ENCODE results near the gene PGA3. TPM values are rescaled to one million over a fixed set of nuclear protein-coding genes. Genes with fewer than 3 reads are reported as not detected.
"Not testable (repeated sequence)": the region's sequence is repeated elsewhere in the genome, so short reads cannot be mapped to it uniquely, and the experiment has no call there.

The PGA3 gene
- polyA plus RNA-seq, 1 experiment: not detected

- Histone ChIP-seq H3K36me3 (ENCODE audit: control insufficient read depth, insufficient read depth, low read length) (no peaks in the 10 kb centered on the region), H3K4me3 (ENCODE audit: low read depth, low read length) (no peak overlapping the region), H3K27me3 (ENCODE audit: control insufficient read depth, insufficient read depth, low read length) (peaks cover 10% of the 10 kb centered on the region)
- CTCF ChIA-PET: interaction anchor here (1.7 to 3.4 kb wide), 3 partner anchors 44 to 342 kb away, joined by 4 to 22 read pairs (median 10); partner anchors contain the start of gene CD6
- POLR2A ChIA-PET: no interaction called here
- no peak for DNase-seq (ENCODE audit: low read depth)
- no peak for TF ChIP-seq CTCF (IDR thresholded peaks at IDR 0.05; ENCODE audit: insufficient read depth, low read depth, low read length)
These were observed 30.4 kb upstream of the PGA3 start for GRCh38 chr11:61172888-61173287.

- Histone ChIP-seq H3K27me3 (ENCODE audit: control insufficient read depth, insufficient read depth, low read length) (peaks cover 10% of the 10 kb centered on the region), H3K36me3 (ENCODE audit: control insufficient read depth, insufficient read depth, low read length) (no peaks in the 10 kb centered on the region), H3K4me3 (ENCODE audit: low read depth, low read length) (no peak overlapping the region)
- ChIA-PET CTCF (interaction anchor here (0.6 to 3.4 kb wide), 10 partner anchors 14 to 342 kb away, joined by 3 to 22 read pairs (median 4); partner anchors contain the start of gene CD6), POLR2A (no interaction called here)
- TF ChIP-seq CTCF (IDR thresholded peaks at IDR 0.05; ENCODE audit: insufficient read depth, low read depth, low read length): peak; percentile 24
- DNase-seq (ENCODE audit: low read depth): no peak
These were observed 29.9 kb upstream of the PGA3 start for GRCh38 chr11:61173456-61173855.

- DNase-seq (ENCODE audit: low read depth): no peak
- peaks cover 10% of the 10 kb centered on the region for H3K27me3 ChIP-seq (ENCODE audit: control insufficient read depth, insufficient read depth, low read length)
- H3K4me3 ChIP-seq (ENCODE audit: low read depth, low read length): no peak overlapping the region
- CTCF ChIA-PET: interaction anchor here (0.6 to 3.4 kb wide), 11 partner anchors 10 to 343 kb away, joined by 3 to 22 read pairs (median 4); partner anchors contain the start of gene CD6
- no peaks in the 10 kb centered on the region for H3K36me3 ChIP-seq (ENCODE audit: control insufficient read depth, insufficient read depth, low read length)
- POLR2A ChIA-PET: no interaction called here
- TF ChIP-seq CTCF (IDR thresholded peaks at IDR 0.05; ENCODE audit: insufficient read depth, low read depth, low read length): no peak
These were observed 29.0 kb upstream of the PGA3 start for GRCh38 chr11:61174273-61174672.

- no peak for DNase-seq (ENCODE audit: low read depth)
- no peak for TF ChIP-seq CTCF (IDR thresholded peaks at IDR 0.05; ENCODE audit: insufficient read depth, low read depth, low read length)
- ChIA-PET CTCF (interaction anchor here (0.6 to 3.4 kb wide), 9 partner anchors 10 to 267 kb away, joined by 3 to 22 read pairs (median 4); partner anchors contain the start of gene CD6), POLR2A (no interaction called here)
- Histone ChIP-seq H3K4me3 (ENCODE audit: low read depth, low read length) (no peak overlapping the region), H3K36me3 (ENCODE audit: control insufficient read depth, insufficient read depth, low read length) (no peaks in the 10 kb centered on the region), H3K27me3 (ENCODE audit: control insufficient read depth, insufficient read depth, low read length) (peaks cover 8% of the 10 kb centered on the region)
These were observed 28.4 kb upstream of the PGA3 start for GRCh38 chr11:61174949-61175348.

GRCh38 chr11:61176446-61176845 lies 26.9 kb upstream of the PGA3 start:
- Histone ChIP-seq H3K27me3 (ENCODE audit: control insufficient read depth, insufficient read depth, low read length) (peaks cover 7% of the 10 kb centered on the region), H3K36me3 (ENCODE audit: control insufficient read depth, insufficient read depth, low read length) (no peaks in the 10 kb centered on the region), H3K4me3 (ENCODE audit: low read depth, low read length) (no peak overlapping the region)
- POLR2A ChIA-PET: no interaction called here
- DNase-seq (ENCODE audit: low read depth): no peak
- CTCF ChIA-PET: interaction anchor here (1.6 to 3.4 kb wide), 4 partner anchors 10 to 206 kb away, joined by 3 to 22 read pairs (median 12); partner anchors contain the start of gene CD6
- no peak for TF ChIP-seq CTCF (IDR thresholded peaks at IDR 0.05; ENCODE audit: insufficient read depth, low read depth, low read length)

- DNase-seq (ENCODE audit: low read depth); H3K4me3 ChIP-seq (ENCODE audit: low read depth, low read length); POLR2A ChIA-PET; CTCF ChIA-PET; H3K36me3 ChIP-seq (ENCODE audit: control insufficient read depth, insufficient read depth, low read length); H3K27me3 ChIP-seq (ENCODE audit: control insufficient read depth, insufficient read depth, low read length): not testable (repeated sequence)
These were observed 23.1 kb upstream of the PGA3 start for GRCh38 chr11:61180205-61180604.

Data from BJ (cell line).